SK-N-SH (cell line): ENCODE measurements around the gene JAG1.

Experiments
- JUND ChIP-seq: IDR thresholded peaks from 2 replicates; pipeline ENCODE4 v1.4.0; 2012
- RFX5 ChIP-seq: IDR thresholded peaks from 2 replicates; pipeline ENCODE4 v1.6.1; 2012; ENCODE audit warnings: mild to moderate bottlenecking, improper control_type of control experiment, low read length

DNA sequence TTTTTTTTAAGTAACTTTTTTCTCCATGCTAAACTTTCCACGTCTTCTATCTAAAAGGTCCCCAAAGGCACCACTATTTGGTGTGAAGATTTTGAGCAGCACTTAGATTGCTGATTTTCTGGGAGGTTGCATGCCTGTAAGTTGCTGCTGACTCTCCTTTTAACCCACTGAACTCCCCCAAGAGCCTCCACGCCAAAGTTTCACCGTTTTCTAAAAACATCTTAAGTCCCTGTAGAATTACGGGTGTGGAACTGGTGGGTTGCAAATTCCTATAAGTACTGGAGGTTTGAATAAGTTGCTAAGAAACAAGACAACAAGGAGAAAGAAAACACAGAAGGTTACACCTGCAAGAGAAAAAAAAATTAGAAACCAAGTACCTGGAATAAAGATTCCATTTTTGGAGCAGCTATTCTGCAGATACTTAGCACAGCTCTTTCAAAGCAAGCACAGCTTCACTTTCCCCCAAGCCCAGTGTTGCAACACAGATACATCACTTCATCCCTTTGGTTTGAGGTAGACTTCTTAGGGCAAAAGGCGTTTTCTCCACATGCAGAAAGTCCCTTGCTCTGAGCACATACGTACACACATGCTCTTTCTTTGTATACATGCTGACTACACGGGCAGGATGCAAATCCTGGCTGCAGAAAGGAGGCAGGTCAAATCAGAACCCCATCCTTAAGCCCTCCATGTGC lies 5.0 kb downstream of the JAG1 start:
- TF ChIP-seq JUND (no peak), RFX5 (no peak)
